PC-3 (cell line): ENCODE data around the gene AREL1.

Experiments
- EZH2phosphoT487 ChIP-seq: fragments of 300-600 bp; sonication (generic); IDR thresholded peaks from 2 replicates; pipeline ENCODE4 v1.6.1; 2018; ENCODE audit warnings: mild to moderate bottlenecking, antibody characterized with exemption, low read length, borderline replicate concordance
- TF ChIP-seq, protein P1 (sequence below): fragments of 300-600 bp; sonication (generic); conservative IDR thresholded peaks from 2 replicates; pipeline ENCODE4 v1.5.1; 2017; ENCODE audit warnings: antibody characterized with exemption, low read depth, mild to moderate bottlenecking, low read length

DNA sequence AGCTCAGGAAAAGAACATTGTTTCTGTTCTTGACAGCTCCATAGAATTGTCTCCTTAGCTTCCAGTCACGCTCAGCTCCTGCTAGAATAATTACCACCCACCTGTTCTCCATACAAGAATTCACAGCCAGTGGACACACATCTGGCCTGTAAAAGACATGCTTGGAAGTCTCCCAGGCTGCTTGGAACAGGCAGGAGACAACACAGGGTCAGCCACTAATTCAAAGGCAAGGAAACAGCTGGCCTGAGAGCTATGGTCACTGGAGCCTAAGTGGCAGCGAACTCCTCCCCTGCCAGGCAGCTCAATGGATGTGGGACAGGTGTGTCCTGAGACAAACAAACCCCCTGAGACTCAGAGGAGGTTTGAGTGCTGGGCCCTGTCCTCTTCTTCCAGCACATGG, 77.9 kb downstream of the AREL1 start:
- TF ChIP-seq, protein P1, sequence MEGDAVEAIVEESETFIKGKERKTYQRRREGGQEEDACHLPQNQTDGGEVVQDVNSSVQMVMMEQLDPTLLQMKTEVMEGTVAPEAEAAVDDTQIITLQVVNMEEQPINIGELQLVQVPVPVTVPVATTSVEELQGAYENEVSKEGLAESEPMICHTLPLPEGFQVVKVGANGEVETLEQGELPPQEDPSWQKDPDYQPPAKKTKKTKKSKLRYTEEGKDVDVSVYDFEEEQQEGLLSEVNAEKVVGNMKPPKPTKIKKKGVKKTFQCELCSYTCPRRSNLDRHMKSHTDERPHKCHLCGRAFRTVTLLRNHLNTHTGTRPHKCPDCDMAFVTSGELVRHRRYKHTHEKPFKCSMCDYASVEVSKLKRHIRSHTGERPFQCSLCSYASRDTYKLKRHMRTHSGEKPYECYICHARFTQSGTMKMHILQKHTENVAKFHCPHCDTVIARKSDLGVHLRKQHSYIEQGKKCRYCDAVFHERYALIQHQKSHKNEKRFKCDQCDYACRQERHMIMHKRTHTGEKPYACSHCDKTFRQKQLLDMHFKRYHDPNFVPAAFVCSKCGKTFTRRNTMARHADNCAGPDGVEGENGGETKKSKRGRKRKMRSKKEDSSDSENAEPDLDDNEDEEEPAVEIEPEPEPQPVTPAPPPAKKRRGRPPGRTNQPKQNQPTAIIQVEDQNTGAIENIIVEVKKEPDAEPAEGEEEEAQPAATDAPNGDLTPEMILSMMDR = no peak
- no peak for TF ChIP-seq EZH2phosphoT487
